ENCODE results near the gene HOXD9. TPM values are rescaled to one million over a fixed set of nuclear protein-coding genes. Genes with fewer than 3 reads are reported as not detected.

The HOXD9 gene
- total RNA-seq, 1 experiment from 2014 or later = 4.4 TPM

DNA sequence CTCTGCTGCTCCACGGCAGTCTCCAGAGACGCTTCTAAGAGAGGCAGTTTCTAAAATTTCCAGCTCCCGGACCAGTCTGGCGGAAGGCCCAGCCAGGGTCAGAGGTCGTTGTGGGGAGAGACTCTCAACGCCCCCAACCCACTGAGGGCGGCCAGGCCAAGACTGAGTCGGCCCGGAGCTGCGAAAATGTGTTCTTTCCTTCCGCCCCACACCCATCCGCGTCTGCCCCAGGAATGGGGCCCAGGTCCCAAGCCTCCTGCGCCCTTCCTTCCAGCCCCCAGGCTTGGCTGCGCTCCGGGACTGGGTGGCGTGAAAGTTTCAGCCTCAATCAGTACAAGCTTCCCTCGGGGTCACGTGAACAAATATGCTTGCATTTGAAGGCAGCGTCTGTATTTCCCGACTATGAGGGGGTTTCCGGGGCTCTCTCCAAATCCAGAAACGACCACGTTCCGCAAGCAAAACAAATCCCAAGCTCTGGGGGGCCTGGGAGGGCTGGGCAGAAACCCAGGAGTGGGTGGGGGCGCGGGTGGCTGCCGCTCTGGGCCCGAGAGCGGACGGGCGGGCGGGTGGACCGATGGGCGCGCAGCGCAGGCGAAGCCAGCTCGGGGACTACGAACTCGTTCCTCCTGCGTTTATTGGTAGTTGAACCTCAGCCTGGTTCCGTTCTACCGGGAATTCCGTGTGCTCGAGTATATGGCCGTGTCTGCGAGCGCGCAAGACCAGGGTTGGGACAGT, 37.9 kb downstream of the HOXD9 start:
- no peaks in the 10 kb centered on the region for H3K27me3 ChIP-seq
- H3K4me3 ChIP-seq = no peak overlapping the region
- no peak overlapping the region for H3K27ac ChIP-seq
- DNase-seq = no peak
- H3K4me1 ChIP-seq = no peaks in the 10 kb centered on the region
- no peaks in the 10 kb centered on the region for H3K36me3 ChIP-seq
- no peaks in the 10 kb centered on the region for H3K9me3 ChIP-seq (replicated peaks)

- no peaks in the 10 kb centered on the region for H3K36me3 ChIP-seq
- H3K4me1 ChIP-seq = no peaks in the 10 kb centered on the region
- H3K9me3 ChIP-seq (replicated peaks) = no peaks in the 10 kb centered on the region
- no peak overlapping the region for H3K27ac ChIP-seq
- DNase-seq = no peak
- H3K27me3 ChIP-seq = 0 out of 2 replicates have a peak, but pooled peaks cover 7% of the 10 kb centered on the region
- no peak overlapping the region for H3K4me3 ChIP-seq
Measured at GRCh38 chr2:176160986-176161824, 38.7 kb downstream of the HOXD9 start.

DNA sequence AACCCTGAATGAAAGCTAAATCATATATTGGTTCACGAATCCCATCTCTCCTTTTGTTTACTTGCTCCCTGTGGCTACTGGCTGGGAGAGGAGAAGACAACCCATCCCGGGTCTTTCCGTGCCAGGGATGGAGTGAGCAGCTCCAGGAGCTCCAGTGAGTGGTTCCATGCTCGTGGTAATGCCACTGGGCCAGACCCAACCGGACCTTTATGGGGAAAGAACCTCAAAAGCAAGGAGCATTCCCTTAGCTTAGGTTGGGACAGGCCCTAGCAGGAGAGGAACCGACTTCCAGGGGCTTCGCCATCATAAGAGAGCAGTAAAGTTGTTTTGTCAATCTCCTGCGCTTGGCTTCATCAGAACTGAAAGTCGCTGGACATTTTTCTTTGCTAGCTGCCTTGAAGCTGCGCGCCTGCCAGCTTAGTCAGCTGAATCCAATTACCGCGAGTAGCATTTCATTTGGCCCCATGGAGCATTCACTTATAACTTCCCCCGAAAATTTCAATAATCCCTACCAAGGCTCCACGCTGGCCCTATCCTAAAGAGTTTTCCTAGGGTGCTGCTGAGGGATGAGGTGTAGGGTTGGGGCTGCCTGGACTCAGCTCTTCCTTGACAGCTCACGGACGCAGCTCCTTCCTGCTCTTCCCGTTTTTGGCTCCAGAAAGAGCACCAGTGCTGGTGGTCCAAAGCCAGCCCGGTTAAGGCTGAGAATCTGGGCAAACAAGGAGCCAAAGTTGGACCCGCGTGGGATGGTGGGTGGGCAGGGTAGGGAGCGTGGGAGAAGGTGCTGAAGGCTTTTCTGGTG, 39.5 kb downstream of the HOXD9 start:
- H3K27me3 ChIP-seq = 0 out of 2 replicates have a peak, but pooled peaks cover 7% of the 10 kb centered on the region
- no peak overlapping the region for H3K27ac ChIP-seq
- H3K4me3 ChIP-seq = no peak overlapping the region
- no peak for DNase-seq
- H3K4me1 ChIP-seq = no peaks in the 10 kb centered on the region
- H3K9me3 ChIP-seq (replicated peaks) = no peaks in the 10 kb centered on the region
- H3K36me3 ChIP-seq = no peaks in the 10 kb centered on the region

GRCh38 chr2:176162911-176163671, 40.6 kb downstream of the HOXD9 start:
- no peak for DNase-seq
- Histone ChIP-seq H3K9me3 (replicated peaks) (no peaks in the 10 kb centered on the region), H3K36me3 (no peaks in the 10 kb centered on the region), H3K4me3 (no peak overlapping the region), H3K27ac (no peak overlapping the region), H3K4me1 (no peaks in the 10 kb centered on the region), H3K27me3 (0 out of 2 replicates have a peak, but pooled peaks cover 7% of the 10 kb centered on the region)

GRCh38 chr2:176163672-176164056, 41.1 kb downstream of the HOXD9 start:
- H3K27me3 ChIP-seq = 0 out of 2 replicates have a peak, but pooled peaks cover 7% of the 10 kb centered on the region
- no peak overlapping the region for H3K4me3 ChIP-seq
- no peak for DNase-seq
- H3K9me3 ChIP-seq (replicated peaks) = no peaks in the 10 kb centered on the region
- H3K27ac ChIP-seq = no peak overlapping the region
- no peaks in the 10 kb centered on the region for H3K4me1 ChIP-seq
- no peaks in the 10 kb centered on the region for H3K36me3 ChIP-seq

DNA sequence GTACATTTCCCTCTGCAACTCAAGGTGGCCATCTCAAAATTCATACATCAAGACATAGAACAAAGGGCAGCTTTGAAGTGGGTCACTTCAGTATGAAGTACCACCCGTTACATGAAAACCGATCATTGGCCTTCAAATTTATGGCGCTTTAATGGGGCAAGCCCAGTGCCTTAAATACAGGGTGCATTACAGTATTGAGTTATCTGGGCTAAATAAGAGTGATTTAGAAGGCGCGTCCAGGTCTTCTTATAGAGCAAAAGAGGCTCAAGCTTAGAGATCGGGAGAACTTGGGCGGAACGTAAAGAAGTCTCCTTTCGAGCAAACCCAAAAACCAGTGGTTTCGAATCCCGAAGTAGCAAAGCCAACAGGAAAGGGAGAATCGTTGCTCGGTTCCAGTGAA, 41.7 kb downstream of the HOXD9 start:
- Histone ChIP-seq H3K36me3 (no peaks in the 10 kb centered on the region), H3K4me3 (no peak overlapping the region), H3K4me1 (no peaks in the 10 kb centered on the region), H3K9me3 (replicated peaks) (no peaks in the 10 kb centered on the region), H3K27ac (no peak overlapping the region), H3K27me3 (0 out of 2 replicates have a peak, but pooled peaks cover 7% of the 10 kb centered on the region)
- no peak for DNase-seq

DNA sequence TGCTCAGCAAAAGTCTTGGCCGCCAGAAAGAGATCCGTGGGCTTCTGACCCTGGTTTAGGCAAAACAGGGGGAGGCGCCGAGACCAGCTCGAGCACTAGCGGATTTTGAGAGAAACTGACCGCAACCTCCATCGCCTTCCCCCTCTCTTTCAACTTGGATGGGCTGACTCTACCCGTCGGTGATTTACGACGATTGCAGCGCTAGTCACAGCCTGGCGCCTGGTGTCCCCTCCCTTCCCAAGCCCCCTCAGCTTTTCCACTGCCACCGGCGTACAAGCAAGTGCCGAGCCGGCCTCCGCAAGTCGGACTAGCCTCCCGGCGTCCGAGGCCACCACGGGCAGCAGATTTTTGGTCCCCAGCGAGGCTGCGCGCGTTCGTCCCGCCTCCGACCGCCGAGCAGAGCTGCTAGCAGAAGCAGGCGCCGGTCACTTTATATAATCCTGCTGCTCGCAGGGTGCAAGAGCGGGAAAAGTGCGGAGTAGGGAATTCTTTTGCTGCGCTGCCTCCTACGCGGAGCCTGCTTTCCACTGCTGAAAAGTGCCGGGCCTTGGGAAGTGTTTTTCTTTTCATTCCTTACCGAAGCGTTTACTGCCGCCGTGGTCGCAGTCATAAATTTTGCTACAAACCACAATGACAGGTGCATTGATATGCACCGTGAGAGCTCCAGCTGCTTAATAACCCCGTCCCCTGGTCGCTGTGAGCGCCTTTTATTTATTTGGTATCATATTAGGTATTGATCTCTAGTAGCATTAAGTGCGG, 42.3 kb downstream of the HOXD9 start:
- no peak overlapping the region for H3K27ac ChIP-seq
- DNase-seq = peak in 1 of 2 experiments; percentile 27
- H3K4me3 ChIP-seq = peak overlapping the region; percentile 26
- no peaks in the 10 kb centered on the region for H3K4me1 ChIP-seq
- H3K36me3 ChIP-seq = no peaks in the 10 kb centered on the region
- H3K9me3 ChIP-seq (replicated peaks) = no peaks in the 10 kb centered on the region
- 0 out of 2 replicates have a peak, but pooled peaks cover 7% of the 10 kb centered on the region for H3K27me3 ChIP-seq

- H3K4me1 ChIP-seq = no peaks in the 10 kb centered on the region
Measured at GRCh38 chr2:176165370-176166050, 43.0 kb downstream of the HOXD9 start.

GRCh38 chr2:176166272-176166671, 43.8 kb downstream of the HOXD9 start:
- Histone ChIP-seq H3K27ac (no peak overlapping the region), H3K9me3 (replicated peaks) (no peaks in the 10 kb centered on the region), H3K4me1 (no peaks in the 10 kb centered on the region), H3K4me3 (no peak overlapping the region), H3K27me3 (0 out of 2 replicates have a peak, but pooled peaks cover 7% of the 10 kb centered on the region), H3K36me3 (no peaks in the 10 kb centered on the region)
- no peak for DNase-seq

More at GRCh38 chr2:176165370-176166050, 43.0 kb downstream of the HOXD9 start:
- no peak for DNase-seq
- H3K27me3 ChIP-seq = 0 out of 2 replicates have a peak, but pooled peaks cover 7% of the 10 kb centered on the region
- H3K4me3 ChIP-seq = peak overlapping the region; percentile 26
- no peaks in the 10 kb centered on the region for H3K9me3 ChIP-seq (replicated peaks)
- no peak overlapping the region for H3K27ac ChIP-seq
- H3K36me3 ChIP-seq = no peaks in the 10 kb centered on the region

- H3K27me3 ChIP-seq = 0 out of 2 replicates have a peak, but pooled peaks cover 7% of the 10 kb centered on the region
- H3K4me1 ChIP-seq = no peaks in the 10 kb centered on the region
- no peaks in the 10 kb centered on the region for H3K9me3 ChIP-seq (replicated peaks)
- no peak overlapping the region for H3K27ac ChIP-seq
- no peak for DNase-seq
- no peaks in the 10 kb centered on the region for H3K36me3 ChIP-seq
- no peak overlapping the region for H3K4me3 ChIP-seq
Measured at GRCh38 chr2:176167398-176167797, 44.9 kb downstream of the HOXD9 start.

- Histone ChIP-seq H3K4me3 (no peak overlapping the region), H3K9me3 (replicated peaks) (no peaks in the 10 kb centered on the region), H3K27me3 (0 out of 2 replicates have a peak, but pooled peaks cover 7% of the 10 kb centered on the region), H3K27ac (no peak overlapping the region), H3K4me1 (no peaks in the 10 kb centered on the region), H3K36me3 (no peaks in the 10 kb centered on the region)
- no peak for DNase-seq
Measured at GRCh38 chr2:176169181-176169580, 46.7 kb downstream of the HOXD9 start.

- Histone ChIP-seq H3K27me3 (0 out of 2 replicates have a peak, but pooled peaks cover 7% of the 10 kb centered on the region), H3K36me3 (no peaks in the 10 kb centered on the region), H3K27ac (no peak overlapping the region), H3K4me3 (no peak overlapping the region), H3K9me3 (replicated peaks) (no peaks in the 10 kb centered on the region), H3K4me1 (no peaks in the 10 kb centered on the region)
- no peak for DNase-seq
Measured at GRCh38 chr2:176169711-176170110, 47.2 kb downstream of the HOXD9 start.

Measured in SJCRH30 (cell line).